Right cardiac atrium (tissue), 5 donors: ENCODE results near the gene WDR19. TPM values are rescaled to one million over a fixed set of nuclear protein-coding genes. Genes with fewer than 3 reads are reported as not detected.

ENCODE experiments used
- ATAC-seq, 2 donors: fragments of 200-7000 bp; cut with Tn5 transposase; one replicate each; pipeline versions ENCODE4 v1.8.0 to v1.9.1; 2020; ENCODE audit warnings: moderate library complexity in 2 of 2, mild to moderate bottlenecking in 1 of 2
- DNase-seq, 3 donors: peaks; one replicate each; pipeline ENCODE4 v3.0.0-alpha.2; 2020
- H3K27ac ChIP-seq: one replicate; pipeline ENCODE4 v1.5.1; 2013; ENCODE audit warnings: mild to moderate bottlenecking, low read length, control low read depth, moderate library complexity
- H3K27me3 ChIP-seq: one replicate; pipeline ENCODE4 v1.6.1; 2013; ENCODE audit not compliant: control insufficient read depth, insufficient read depth
- H3K4me1 ChIP-seq: one replicate; pipeline ENCODE4 v1.6.1; 2013; ENCODE audit warnings: low read length; ENCODE audit not compliant: control insufficient read depth, insufficient read depth
- H3K4me3 ChIP-seq: one replicate; pipeline ENCODE4 v1.5.1; 2013; ENCODE audit warnings: low read length, control low read depth
- H3K9me3 ChIP-seq: one replicate; pipeline ENCODE4 v1.6.1; 2013; ENCODE audit warnings: low read length; ENCODE audit not compliant: control insufficient read depth
- WGBS: extraction: QIAGEN DNeasy Blood & Tissue Kit; methylation state at CpG from one replicate; pipeline ENCODE4 v1.1.7; 2013; 5-methylcytosine and 5-hydroxymethylcytosine counted together
- intact Hi-C, 4 donors: fragments of 100-400 bp; cut with DNase I; formaldehyde crosslinking; loops; one replicate each; pipeline versions ENCODE4 v1.11.0 to v1.14.0; 2022 to 2023
- polyA plus RNA-seq: library from polyadenylated mRNA; stranded (reverse); fragments of 200-250 nt; gene quantifications from one replicate; pipeline ENCODE4 v1.2.3, GENCODE V29; 2013
- total RNA-seq, 4 donors: library from RNA; stranded (reverse); fragmentation: NEBNext Ultra II Directional; extraction: Animal tissue kit (Norgen Biotek cat#: 25700); gene quantifications; one replicate each; pipeline ENCODE4 v1.2.1, GENCODE V29; 2021
- donor health status: healthy with polysubstance abuse.
- donor health status: DM: no; HTN: yes; CAD: no.
- donor health status: DM: no; HTN: no; CAD: no.
- donor health status: DM: no; HTN: yes; CAD: no; lungs with severe emphysema.
- donor health status: DM: yes; HTN: yes; CAD: no.

WDR19 gene
- total and polyA plus RNA-seq, 5 donors = 9.6 to 18.0 (median 12.9) TPM

DNA sequence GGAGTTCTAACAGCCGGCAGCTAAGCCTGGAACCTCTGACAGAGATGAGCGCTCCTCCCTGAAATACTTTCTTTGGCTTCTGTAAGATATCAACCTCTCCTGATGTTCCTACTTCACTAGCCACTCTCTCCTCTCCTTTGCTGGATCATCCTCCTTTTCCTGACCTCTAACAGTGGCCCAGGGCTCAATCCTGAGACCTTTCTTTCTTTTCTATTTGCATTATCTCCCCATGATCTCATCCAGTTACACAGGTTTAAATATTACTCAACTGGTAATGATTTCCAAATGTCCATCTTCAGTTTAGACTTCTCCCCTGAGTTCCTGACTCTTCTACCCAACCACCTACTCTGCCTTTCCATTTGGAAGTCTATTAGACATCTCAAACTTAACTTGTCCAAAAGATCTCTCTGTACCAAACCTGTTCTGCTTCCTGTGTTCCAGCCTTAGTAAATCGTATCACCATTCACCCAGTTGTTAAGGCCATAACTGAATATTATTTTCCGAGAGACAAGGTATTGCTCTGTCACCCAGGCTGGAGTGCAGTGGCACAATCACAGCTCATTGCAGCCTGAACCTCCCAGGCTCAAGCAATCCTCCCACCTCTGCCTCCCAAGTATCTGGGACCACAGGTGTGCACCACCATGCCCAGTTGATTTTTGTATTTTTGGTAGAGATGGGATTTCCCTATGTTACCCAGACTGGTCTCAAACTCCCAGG lies 142.7 kb downstream of the WDR19 start:
- Histone ChIP-seq H3K4me1 (no peaks in the 10 kb centered on the region), H3K4me3 (no peak overlapping the region), H3K27me3 (no peaks in the 10 kb centered on the region), H3K9me3 (no peaks in the 10 kb centered on the region), H3K27ac (no peak overlapping the region)
- DNase-seq (no peak), ATAC-seq (no peak)
- WGBS = 82% methylated on average over 4 of the region's 4 CpGs
- intact Hi-C loops = no loop called here

DNA sequence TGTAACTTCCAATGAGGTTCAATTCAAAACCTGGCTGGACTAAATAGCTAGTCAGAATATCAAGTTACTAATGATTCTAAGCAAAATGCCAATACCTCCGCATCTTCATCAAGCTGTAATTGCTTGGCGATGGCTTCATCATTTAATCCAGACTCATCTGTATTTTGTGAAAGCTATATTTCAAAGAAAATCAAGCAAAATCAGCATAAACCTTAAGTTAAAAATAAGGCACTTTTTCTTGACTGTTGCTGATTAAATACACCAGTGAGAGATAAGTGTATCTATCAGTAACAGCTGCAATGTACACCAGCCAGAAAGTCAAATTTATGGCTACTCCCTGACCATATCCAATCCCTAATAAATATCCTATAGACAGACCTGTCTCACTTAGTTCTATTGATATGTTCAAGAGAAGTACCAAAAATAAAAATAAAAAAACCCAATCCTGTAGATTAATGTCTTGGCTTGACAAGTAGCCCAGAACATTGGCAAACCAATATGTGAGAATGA lies 144.2 kb downstream of the WDR19 start:
- Histone ChIP-seq H3K4me3 (no peak overlapping the region), H3K27ac (no peak overlapping the region), H3K27me3 (no peaks in the 10 kb centered on the region), H3K4me1 (no peaks in the 10 kb centered on the region), H3K9me3 (no peaks in the 10 kb centered on the region)
- no peak for DNase-seq
- ATAC-seq = no peak
- 100% methylated on average over 2 of the region's 2 CpGs for WGBS
- intact Hi-C loops = no loop called here

DNA sequence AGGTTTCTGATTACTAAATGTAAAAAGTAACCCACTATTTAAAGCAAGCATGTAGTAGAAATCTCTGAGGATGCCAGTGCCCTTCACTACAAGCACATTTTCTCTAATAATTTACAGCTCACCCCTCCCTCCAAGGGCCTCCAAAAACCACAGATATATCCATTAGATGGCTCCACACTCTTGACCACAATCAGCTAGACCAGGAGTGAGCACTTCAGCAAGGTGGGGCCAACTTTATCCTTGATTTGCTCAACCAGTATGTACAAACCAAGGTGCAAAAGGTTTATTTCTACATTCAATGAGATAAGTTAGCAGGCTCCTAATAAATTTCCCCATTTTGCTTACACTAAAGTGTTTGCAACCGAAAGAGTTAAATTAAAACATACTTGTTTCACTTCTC lies 148.0 kb downstream of the WDR19 start:
- intact Hi-C loops = no loop called here
- Histone ChIP-seq H3K9me3 (no peaks in the 10 kb centered on the region), H3K27ac (no peak overlapping the region), H3K27me3 (no peaks in the 10 kb centered on the region), H3K4me1 (no peaks in the 10 kb centered on the region), H3K4me3 (no peak overlapping the region)
- DNase-seq = no peak
- ATAC-seq = no peak
- WGBS = 97% methylated on average over 1 of the region's 1 CpG

DNA sequence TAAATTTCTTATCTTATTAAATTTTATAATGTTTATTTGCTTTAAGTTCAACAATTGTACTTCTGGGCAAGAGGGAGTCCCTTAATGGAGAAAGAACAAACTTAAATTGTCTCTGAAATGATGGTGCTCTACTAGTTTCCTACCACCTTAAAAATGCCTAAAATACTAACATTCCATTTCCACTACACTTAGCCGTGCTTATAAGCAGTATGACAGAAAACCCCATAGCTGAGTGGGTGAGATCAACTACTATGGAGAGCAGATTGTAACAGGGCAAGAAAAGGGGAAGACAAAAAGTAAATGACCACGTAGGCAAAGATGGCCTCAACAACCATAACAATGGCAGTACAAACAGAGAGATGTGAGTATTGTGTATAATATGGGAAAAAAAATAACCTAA lies 148.9 kb downstream of the WDR19 start:
- ATAC-seq (no peak), DNase-seq (no peak)
- WGBS = 86% methylated on average over 2 of the region's 2 CpGs
- no peak overlapping the region for H3K4me3 ChIP-seq
- H3K27me3 ChIP-seq = no peaks in the 10 kb centered on the region
- no peaks in the 10 kb centered on the region for H3K9me3 ChIP-seq
- H3K4me1 ChIP-seq = no peaks in the 10 kb centered on the region
- intact Hi-C loops = no loop called here
- no peak overlapping the region for H3K27ac ChIP-seq

Other genes with a start within 250 kb of the WDR19 start
- under 1 TPM in 1 of 4 donors, not detected in 3; 0.12 TPM for gene TMEM156, start 150.1 kb upstream of the WDR19 start, total RNA-seq
- 0.14 TPM for gene TMEM156, start 150.1 kb upstream of the WDR19 start, polyA plus RNA-seq
- 10 to 100 TPM; 11.2 to 17.0 (median 15.6) TPM for gene KLHL5, start 120.3 kb upstream of the WDR19 start, total RNA-seq
- 5.8 TPM for gene KLHL5, start 120.3 kb upstream of the WDR19 start, polyA plus RNA-seq
- 10 to 100 TPM; 30.6 to 37.5 (median 33.5) TPM for gene RFC1, start 183.8 kb downstream of the WDR19 start, total RNA-seq
- gene RFC1, start 183.8 kb downstream of the WDR19 start, polyA plus RNA-seq = 11.2 TPM
- gene KLB, start 224.4 kb downstream of the WDR19 start, total RNA-seq = under 1 TPM; 0.03 to 0.28 (median 0.06) TPM
- gene KLB, start 224.4 kb downstream of the WDR19 start, polyA plus RNA-seq = 0.32 TPM